K562 (cell line): Measurements from ENCODE around the gene SLC19A1. TPM values are rescaled to one million over a fixed set of nuclear protein-coding genes. Genes with fewer than 3 reads are reported as not detected.

Source experiments
- ATAC-seq: fragments of 200-7000 bp; cut with Tn5 transposase; 3 replicates; pipeline ENCODE4 v1.9.1; 2020; ENCODE audit warnings: moderate library complexity
- BruUV-seq: library from RNA; stranded (reverse); fragments of 400-500 nt; replicated peaks from 2 replicates; lab custom pipeline; 2021; lab: Mats Ljungman, UMichigan
- CTCF ChIA-PET: fragments of 300-600 bp; formaldehyde crosslinking; extraction: SDS; loops from one replicate; lab custom pipeline; 2021; ENCODE audit warnings: low intra/inter-chr PET ratio; lab: Yijun Ruan, JAX
- POLR2A ChIA-PET: fragments of 300-600, 350-650 bp; sonication (Branson Sonifier 250); formaldehyde crosslinking; extraction: SDS; loops from one replicate; lab custom pipeline; 2021; ENCODE audit warnings: antibody characterized with exemption, inconsistent platforms; lab: Yijun Ruan, JAX
- DNase-seq, 4 experiments: peaks; one replicate each; pipeline versions ENCODE4 v3.0.0 to v3.0.0-alpha.2; 2011 to 2018; ENCODE audit warnings: low spot score in 3 of 4, mixed read lengths in 3 of 4; ENCODE audit errors: extremely low read depth in 1 of 4
- FAIRE-seq: peaks from 2 replicates; lab custom pipeline; 2011; peaks lifted over from hg19 to GRCh38; lab: Jason Lieb, UNC
- H2AFZ ChIP-seq: 2 replicates; pipeline ENCODE4 v1.6.0; 2011; ENCODE audit warnings: low read depth, low read length, control low read depth, inconsistent platforms
- H3K27ac ChIP-seq: fragments of 200-600 bp; 3 replicates; pipeline ENCODE4 v1.8.0; 2011; ENCODE audit warnings: low read depth, mild to moderate bottlenecking, control low read depth, inconsistent platforms, low read length, moderate library complexity, mixed read lengths; ENCODE audit errors: extremely low read depth
- H3K27me3 ChIP-seq, 2 experiments: fragments of 300-600 bp in 1 of 2; 2 replicates in 1 of 2; 3 replicates in 1 of 2; pipeline versions ENCODE4 v1.6.0 to v1.8.0; 2011; ENCODE audit warnings: inconsistent platforms in 2 of 2, low read length in 2 of 2, mild to moderate bottlenecking in 1 of 2, mixed read lengths in 1 of 2, moderate library complexity in 1 of 2; ENCODE audit not compliant: control insufficient read depth in 2 of 2, insufficient read depth in 2 of 2
- H3K36me3 ChIP-seq: fragments of 300-600 bp; 3 replicates; pipeline ENCODE4 v1.8.0; 2011; ENCODE audit warnings: mild to moderate bottlenecking, low read length, inconsistent platforms; ENCODE audit not compliant: control insufficient read depth, insufficient read depth
- H3K4me1 ChIP-seq, 2 experiments: fragments of 200-600 bp in 1 of 2; replicated peaks in 1 of 2; 2 replicates in 1 of 2; 3 replicates in 1 of 2; pipeline versions ENCODE4 v1.5.1 to v1.8.0; 2011; ENCODE audit warnings: inconsistent platforms in 2 of 2, low read length in 2 of 2, mild to moderate bottlenecking in 1 of 2, mixed read lengths in 1 of 2, moderate library complexity in 1 of 2; ENCODE audit not compliant: control insufficient read depth in 2 of 2, insufficient read depth in 2 of 2
- H3K4me2 ChIP-seq: 2 replicates; pipeline ENCODE4 v1.6.1; 2011; ENCODE audit warnings: low read length, control low read depth, inconsistent platforms, mixed read lengths; ENCODE audit not compliant: insufficient read depth
- H3K4me3 ChIP-seq: fragments of 200-600 bp; sonication (generic), shearing (Covaris generic); 2 replicates; pipeline ENCODE4 v1.5.1; 2016; ENCODE audit warnings: control low read depth, inconsistent platforms
- H3K79me2 ChIP-seq: fragments of 200-600 bp; 3 replicates; pipeline ENCODE4 v1.8.0; 2011; ENCODE audit warnings: low read length, inconsistent platforms; ENCODE audit not compliant: control insufficient read depth, insufficient read depth
- H3K9ac ChIP-seq, 2 experiments: 2 replicates each; pipeline versions ENCODE4 v1.6.0 to v1.6.1; 2011; ENCODE audit warnings: low read depth in 2 of 2, low read length in 2 of 2, control low read depth in 1 of 2, inconsistent platforms in 1 of 2, mild to moderate bottlenecking in 1 of 2, mixed read lengths in 1 of 2; ENCODE audit not compliant: insufficient read depth in 1 of 2
- H3K9me1 ChIP-seq: one replicate; pipeline ENCODE4 v1.6.0; 2011; ENCODE audit warnings: inconsistent platforms, mild to moderate bottlenecking, low read length, moderate library complexity; ENCODE audit not compliant: control insufficient read depth, insufficient read depth
- H3K9me3 ChIP-seq: replicated peaks from 2 replicates; pipeline ENCODE4 v1.5.1; 2011; ENCODE audit warnings: low read depth, low read length, inconsistent platforms; ENCODE audit not compliant: control insufficient read depth, insufficient read depth
- H4K20me1 ChIP-seq: replicated peaks from 2 replicates; pipeline ENCODE4 v1.6.1; 2011; ENCODE audit warnings: low read length, inconsistent platforms, mixed read lengths; ENCODE audit not compliant: control insufficient read depth, insufficient read depth
- CTBP1 ChIP-seq: fragments of 450-650 bp; IDR thresholded peaks from 2 replicates; pipeline ENCODE4 v1.6.1; 2016; ENCODE audit warnings: borderline replicate concordance
- HDAC1 ChIP-seq, 2 experiments: fragments of 450-650 bp; IDR thresholded peaks; 2 replicates each; pipeline ENCODE4 v1.6.1; 2016 to 2017; ENCODE audit warnings: inconsistent platforms in 1 of 2, mild to moderate bottlenecking in 1 of 2, moderate library complexity in 1 of 2
- IFI16 ChIP-seq: fragments of 250-450 bp; sonication (Bioruptor Pico); IDR thresholded peaks from 2 replicates; pipeline ENCODE4 v2.1.2; 2022; ENCODE audit warnings: mild to moderate bottlenecking, inconsistent platforms
- NCOA4 ChIP-seq: fragments of 450-650 bp; IDR thresholded peaks from 2 replicates; pipeline ENCODE4 v1.6.1; 2018; ENCODE audit warnings: mild to moderate bottlenecking; ENCODE audit not compliant: partially characterized antibody
- NCOR1 ChIP-seq: fragments of 450-650 bp; IDR thresholded peaks from 2 replicates; pipeline ENCODE4 v1.6.1; 2016; ENCODE audit warnings: mild to moderate bottlenecking, moderate library complexity
- POLR2G ChIP-seq: fragments of 200-400 bp; formaldehyde crosslinking; IDR thresholded peaks from 2 replicates; pipeline ENCODE4 v1.6.1; 2017; ENCODE audit warnings: low read depth, mild to moderate bottlenecking, antibody characterized with exemption, low read length, moderate library complexity
- RAD51 ChIP-seq: fragments of 450-650 bp; IDR thresholded peaks from 2 replicates; pipeline ENCODE4 v1.7.1; 2016; ENCODE audit warnings: low read depth, mild to moderate bottlenecking, borderline replicate concordance
- SAFB ChIP-seq: fragments of 200-400 bp; formaldehyde crosslinking; IDR thresholded peaks from 2 replicates; pipeline ENCODE4 v1.6.1; 2017; ENCODE audit warnings: low read depth, low read length, borderline replicate concordance
- SMC3 ChIP-seq: conservative IDR thresholded peaks from 2 replicates; pipeline ENCODE4 v1.6.1; 2011; ENCODE audit warnings: low read depth, low read length, improper control_type of control experiment; ENCODE audit not compliant: insufficient read depth
- ZNF79 ChIP-seq: fragments of 250-450 bp; sonication (Bioruptor Pico); IDR thresholded peaks from 2 replicates; pipeline ENCODE4 v1.4.0; 2020; ENCODE audit warnings: low read depth, mild to moderate bottlenecking, moderate library complexity
- WGBS: fragments of 100-300 bp; shearing (Covaris generic); methylation state at CpG from one replicate; pipeline ENCODE4 v1.1.6; 2016; ENCODE audit warnings: low coverage, mixed read lengths; ENCODE audit not compliant: insufficient coverage; ENCODE audit errors: missing lambda C conversion rate; 5-methylcytosine and 5-hydroxymethylcytosine counted together
- in situ Hi-C: fragments of 300-500 bp; cut with MboI; formaldehyde crosslinking; loops from 4 replicates; pipeline ENCODE4 v1.15.0; 2018; ENCODE audit warnings: inconsistent platforms, mixed read lengths
- intact Hi-C: fragments of 100-400 bp; cut with micrococcal nuclease; formaldehyde crosslinking; loops from 2 replicates; pipeline ENCODE4 v1.14.2; 2022
- polyA plus RNA-seq, 8 experiments: library from polyadenylated mRNA; depleted of rRNA in 4 of 8; stranded (reverse) in 5 of 8; unstranded in 3 of 8; fragments of >200 nt; fragmentation: Nextera tagmentation in 2 of 8; fragmentation: Illumina TruSeq in 1 of 8; extraction: Ambion mirVana in 2 of 8; extraction: Trizol in 1 of 8; gene quantifications; 2 replicates each; pipeline versions ENCODE4 v1.2.1 to v1.2.3, GENCODE V29; 2011 to 2014; ENCODE audit warnings: inconsistent platforms in 1 of 8, missing spikeins in 1 of 8
- total RNA-seq, 7 experiments: library from RNA; depleted of rRNA in 6 of 7; stranded (reverse); fragments of >200 nt in 6 of 7; fragmentation: Illumina TruSeq in 2 of 7; extraction: Trizol in 2 of 7; gene quantifications; 2 replicates each; pipeline versions ENCODE4 v1.2.1 to v1.2.3, GENCODE V29; 2011 to 2021; ENCODE audit warnings: low replicate concordance in 1 of 7
- TF ChIP-seq, protein P1 (sequence below): fragments of 200-800 bp; sonication (Bioruptor generic); IDR thresholded peaks from 2 replicates; pipeline ENCODE4 v1.6.1; 2017; ENCODE audit warnings: missing genetic modification characterization, missing compliant biosample characterization
- TF ChIP-seq, protein P2 (sequence below): fragments of 450-650 bp; formaldehyde crosslinking; conservative IDR thresholded peaks from 2 replicates; pipeline ENCODE4 v1.4.0; 2022; ENCODE audit warnings: mild to moderate bottlenecking, missing genetic modification characterization
- TF ChIP-seq, protein P3 (sequence below), 2 experiments: IDR thresholded peaks; 2 replicates each; pipeline ENCODE4 v1.6.1; 2011; ENCODE audit warnings: borderline replicate concordance in 1 of 2, control low read depth in 1 of 2, low read depth in 1 of 2, low read length in 1 of 2, mild to moderate bottlenecking in 1 of 2, mixed read lengths in 1 of 2, moderate library complexity in 1 of 2; ENCODE audit not compliant: insufficient read depth in 1 of 2, insufficient read length in 1 of 2, poor library complexity in 1 of 2, severe bottlenecking in 1 of 2; ENCODE audit errors: extremely low read depth in 1 of 2

Gene SLC19A1
- total and polyA plus RNA-seq, 9 of the 15 experiments (the other 6 are each of a cell fraction or from before 2014, with no cell fraction given): 0.65 to 88.7 (median 12.0) TPM

DNA sequence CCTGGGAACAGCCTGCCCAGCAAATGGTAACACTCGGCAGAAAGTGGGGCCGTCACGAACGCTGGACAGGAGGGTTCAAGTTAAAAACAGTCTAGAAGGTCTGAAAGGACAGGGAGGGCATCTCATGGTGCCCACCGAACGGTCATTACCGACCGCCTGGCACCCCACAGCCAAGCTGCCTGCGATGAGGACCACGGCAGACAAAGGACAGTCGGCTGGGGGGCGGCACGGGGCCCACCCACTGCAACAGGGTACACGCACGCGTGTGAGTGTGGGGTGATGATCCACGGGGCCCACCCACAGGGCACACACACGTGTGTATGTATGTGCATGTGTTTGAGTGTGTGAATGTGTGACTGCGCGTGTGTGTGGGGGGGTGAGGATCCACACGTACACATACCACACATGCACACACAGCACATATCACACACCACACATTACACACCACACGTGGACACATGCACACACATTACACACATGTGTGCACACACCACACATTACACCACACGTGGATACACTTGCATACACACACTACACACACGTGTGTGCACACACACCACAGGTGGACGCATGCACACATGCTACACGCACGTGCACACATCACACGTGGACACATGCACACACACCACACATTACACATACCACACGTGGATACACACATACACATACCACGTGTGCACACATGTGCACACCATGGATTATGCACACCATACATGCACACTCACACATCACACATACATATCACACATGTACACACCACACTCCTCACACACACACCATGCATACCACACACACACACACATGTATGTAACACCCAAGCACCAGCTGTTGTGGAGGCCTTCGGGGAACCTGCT is 63.2 kb downstream of the SLC19A1 start (continued):
- TF ChIP-seq RAD51 (no peak), IFI16 (no peak), POLR2G (no peak), NCOA4 (no peak)
- TF ChIP-seq, protein P1, sequence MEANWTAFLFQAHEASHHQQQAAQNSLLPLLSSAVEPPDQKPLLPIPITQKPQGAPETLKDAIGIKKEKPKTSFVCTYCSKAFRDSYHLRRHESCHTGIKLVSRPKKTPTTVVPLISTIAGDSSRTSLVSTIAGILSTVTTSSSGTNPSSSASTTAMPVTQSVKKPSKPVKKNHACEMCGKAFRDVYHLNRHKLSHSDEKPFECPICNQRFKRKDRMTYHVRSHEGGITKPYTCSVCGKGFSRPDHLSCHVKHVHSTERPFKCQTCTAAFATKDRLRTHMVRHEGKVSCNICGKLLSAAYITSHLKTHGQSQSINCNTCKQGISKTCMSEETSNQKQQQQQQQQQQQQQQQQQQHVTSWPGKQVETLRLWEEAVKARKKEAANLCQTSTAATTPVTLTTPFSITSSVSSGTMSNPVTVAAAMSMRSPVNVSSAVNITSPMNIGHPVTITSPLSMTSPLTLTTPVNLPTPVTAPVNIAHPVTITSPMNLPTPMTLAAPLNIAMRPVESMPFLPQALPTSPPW (CRISPR knock-in tag): no peak; the same call in 1 of the 2 replicates
- TF ChIP-seq, all 486 proteins: peak for 9

DNA sequence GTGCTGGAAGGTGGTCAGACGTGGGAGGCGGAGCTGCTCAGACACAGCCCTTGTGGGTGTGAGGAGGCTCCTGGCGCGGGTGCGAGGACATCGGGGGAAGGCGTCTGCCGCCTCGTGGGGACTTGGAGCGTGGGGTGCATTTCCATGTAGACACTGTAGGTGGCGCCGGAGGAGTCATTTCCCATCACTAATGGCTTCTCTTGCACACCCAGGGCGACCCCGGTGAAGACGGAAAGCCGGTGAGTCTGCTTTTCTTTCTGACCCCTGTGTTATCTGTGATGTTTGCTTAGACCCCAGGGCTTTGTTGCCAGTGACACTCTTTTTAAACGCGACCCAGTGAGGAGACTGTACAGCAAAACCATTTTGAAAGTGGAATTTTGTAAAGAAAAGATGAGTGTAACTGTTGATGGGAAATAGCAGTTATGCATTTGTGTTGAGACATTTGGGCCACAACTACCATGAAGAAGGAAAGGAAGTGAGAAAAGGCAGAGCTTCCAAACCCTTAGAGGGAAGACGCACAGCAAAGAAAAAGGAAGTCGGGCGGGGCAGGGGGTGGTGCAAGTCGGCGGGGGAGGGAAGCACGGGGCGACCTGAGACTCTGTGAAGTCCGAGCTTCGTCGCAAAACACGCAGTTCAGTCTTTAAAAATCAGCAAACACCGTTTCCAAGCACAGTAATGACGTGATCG is 64.0 kb downstream of the SLC19A1 start:
- peak; percentile 96 for FAIRE-seq
- POLR2A ChIA-PET: no interaction called here
- intact Hi-C loops: loop anchor here (5.0 kb wide), 1 partner anchor 119 kb away; no protein-coding TSS in a partner anchor
- TF ChIP-seq NCOR1: peak; percentile 68; the same call in 1 of the 2 replicates
- TF ChIP-seq, protein P2, sequence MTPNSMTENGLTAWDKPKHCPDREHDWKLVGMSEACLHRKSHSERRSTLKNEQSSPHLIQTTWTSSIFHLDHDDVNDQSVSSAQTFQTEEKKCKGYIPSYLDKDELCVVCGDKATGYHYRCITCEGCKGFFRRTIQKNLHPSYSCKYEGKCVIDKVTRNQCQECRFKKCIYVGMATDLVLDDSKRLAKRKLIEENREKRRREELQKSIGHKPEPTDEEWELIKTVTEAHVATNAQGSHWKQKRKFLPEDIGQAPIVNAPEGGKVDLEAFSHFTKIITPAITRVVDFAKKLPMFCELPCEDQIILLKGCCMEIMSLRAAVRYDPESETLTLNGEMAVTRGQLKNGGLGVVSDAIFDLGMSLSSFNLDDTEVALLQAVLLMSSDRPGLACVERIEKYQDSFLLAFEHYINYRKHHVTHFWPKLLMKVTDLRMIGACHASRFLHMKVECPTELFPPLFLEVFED (CRISPR knock-in tag): 0 out of 2 replicates have a peak, but pooled peaks have one; percentile 19
- peak; percentile 72 for TF ChIP-seq SMC3
- TF ChIP-seq ZNF79 (CRISPR knock-in tag): no peak
- TF ChIP-seq, protein P3, sequence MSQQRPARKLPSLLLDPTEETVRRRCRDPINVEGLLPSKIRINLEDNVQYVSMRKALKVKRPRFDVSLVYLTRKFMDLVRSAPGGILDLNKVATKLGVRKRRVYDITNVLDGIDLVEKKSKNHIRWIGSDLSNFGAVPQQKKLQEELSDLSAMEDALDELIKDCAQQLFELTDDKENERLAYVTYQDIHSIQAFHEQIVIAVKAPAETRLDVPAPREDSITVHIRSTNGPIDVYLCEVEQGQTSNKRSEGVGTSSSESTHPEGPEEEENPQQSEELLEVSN (IDR thresholded peaks at IDR 0.05; ENCODE audit: borderline replicate concordance in 1 of 2, extremely low read depth in 1 of 2, insufficient read depth in 1 of 2, insufficient read length in 1 of 2, low read depth in 1 of 2, low read length in 1 of 2, poor library complexity in 1 of 2, severe bottlenecking in 1 of 2): peak; percentile 85 to 93
- peak in 1 of 2 experiments; percentile 36; a peak in 1 of 4 replicates for TF ChIP-seq HDAC1 (IDR thresholded peaks at IDR 0.05)
- TF ChIP-seq CTBP1: peak; percentile 44; the same call in 1 of the 2 replicates
- TF ChIP-seq SAFB: peak; percentile 66; the same call in 1 of the 2 replicates

More for the DNA sequence above, 64.0 kb downstream of the SLC19A1 start:
- Histone ChIP-seq H3K27ac (peak overlapping the region; percentile 69), H3K4me1 (peaks cover 13 to 87% of the 10 kb centered on the region in 2 experiments; a peak in 4 of 5 replicates), H3K9me3 (no peaks in the 10 kb centered on the region; the same call in none of the 2 replicates), H3K9me1 (no peaks in the 10 kb centered on the region), H3K79me2 (no peaks in the 10 kb centered on the region), H3K36me3 (peaks cover 10% of the 10 kb centered on the region; the same call in 2 of the 3 replicates), H3K4me2 (peak overlapping the region; percentile 72), H3K4me3 (peak overlapping the region; percentile 22; the same call in 1 of the 2 replicates), H4K20me1 (no peaks in the 10 kb centered on the region; the same call in 1 of the 2 replicates), H3K9ac (peak overlapping the region; percentile 47 to 73; a peak in 3 of 4 replicates), H3K27me3 (no peaks in the 10 kb centered on the region; a peak in 1 of 5 replicates), H2AFZ (peak overlapping the region; percentile 99)
- 11% methylated on average over 27 of the region's 32 CpGs for WGBS
- peak; percentile 94 for ATAC-seq
- peak; percentile 86 to 92 (median 88) for DNase-seq
- CTCF ChIA-PET: interaction anchor here (0.7 to 1.1 kb wide), 5 partner anchors 39 to 342 kb away, joined by 3 to 6 read pairs (median 3); no protein-coding TSS in a partner anchor
- no TSS peak for BruUV-seq
- in situ Hi-C loops: no loop called here
